ENCODE data around the gene NFATC2.
"Not testable (repeated sequence)": the region's sequence is repeated elsewhere in the genome, so short reads cannot be mapped to it uniquely, and the experiment has no call there.

The NFATC2 gene

GRCh38 chr20:51542571-51543421 lies at the start of gene NFATC2:
TSS of gene NFATC2 (minus strand) at chr20:51542719. CDS start at chr20:51542499, 220 bp downstream.
- peak; percentile 68 for DNase-seq

- no peak for DNase-seq
These were observed 49.4 kb upstream of the NFATC2 start for GRCh38 chr20:51591871-51592270.

GRCh38 chr20:51588762-51589161 lies 46.2 kb upstream of the NFATC2 start:
- no peak for DNase-seq

- no peak for DNase-seq
These were observed 44.6 kb upstream of the NFATC2 start for GRCh38 chr20:51587145-51587544.

GRCh38 chr20:51586005-51586440 lies 43.5 kb upstream of the NFATC2 start:
- no peak for DNase-seq

GRCh38 chr20:51585148-51585547 lies 42.6 kb upstream of the NFATC2 start:
- no peak for DNase-seq

GRCh38 chr20:51584737-51585136 lies 42.2 kb upstream of the NFATC2 start:
- no peak for DNase-seq

GRCh38 chr20:51584116-51584515 lies 41.6 kb upstream of the NFATC2 start:
- no peak for DNase-seq

GRCh38 chr20:51583499-51583898 lies 41.0 kb upstream of the NFATC2 start:
- DNase-seq: no peak

- no peak for DNase-seq
These were observed 40.6 kb upstream of the NFATC2 start for GRCh38 chr20:51583073-51583472.

- DNase-seq: no peak
These were observed 39.1 kb upstream of the NFATC2 start for GRCh38 chr20:51581571-51581970.

- no peak for DNase-seq
These were observed 36.6 kb upstream of the NFATC2 start for GRCh38 chr20:51579137-51579536.

- no peak for DNase-seq
These were observed 35.6 kb upstream of the NFATC2 start for GRCh38 chr20:51578145-51578459.

- DNase-seq: no peak
These were observed 35.1 kb upstream of the NFATC2 start for GRCh38 chr20:51577432-51578144.

GRCh38 chr20:51575486-51575885 lies 33.0 kb upstream of the NFATC2 start:
- DNase-seq: no peak

- DNase-seq: no peak
These were observed 31.9 kb upstream of the NFATC2 start for GRCh38 chr20:51574248-51575033.

- DNase-seq: no peak
These were observed 31.2 kb upstream of the NFATC2 start for GRCh38 chr20:51573576-51574243.

GRCh38 chr20:51571460-51571794 lies 28.9 kb upstream of the NFATC2 start:
- DNase-seq: no peak

GRCh38 chr20:51570739-51571459 lies 28.4 kb upstream of the NFATC2 start:
- no peak for DNase-seq

- DNase-seq: no peak
These were observed 27.6 kb upstream of the NFATC2 start for GRCh38 chr20:51569815-51570738.

GRCh38 chr20:51568533-51568932 lies 26.0 kb upstream of the NFATC2 start:
- DNase-seq: not testable (repeated sequence)
